GM23248 (cell line): Measurements from ENCODE around the gene JCAD. TPM values are rescaled to one million over a fixed set of nuclear protein-coding genes. Genes with fewer than 3 reads are reported as not detected.

Source experiments
- DNase-seq: peaks from one replicate; pipeline ENCODE4 v3.0.0-alpha.2; 2015
- H2AFZ ChIP-seq: fragments of 200-600 bp; sonication (generic); 2 replicates; pipeline ENCODE4 v1.6.1; 2016; ENCODE audit warnings: antibody characterized with exemption
- H3F3A ChIP-seq: fragments of 200-600 bp; sonication (generic); 2 replicates; pipeline ENCODE4 v1.6.1; 2016; ENCODE audit warnings: mild to moderate bottlenecking, antibody characterized with exemption, mixed run types; ENCODE audit not compliant: insufficient read depth
- H3K27ac ChIP-seq: fragments of 200-600 bp; sonication (generic); 2 replicates; pipeline ENCODE4 v1.5.1; 2016; ENCODE audit warnings: mild to moderate bottlenecking
- H3K27me3 ChIP-seq: fragments of 200-600 bp; sonication (generic); replicated peaks from 2 replicates; pipeline ENCODE4 v1.6.1; 2016; ENCODE audit warnings: mild to moderate bottlenecking; ENCODE audit not compliant: insufficient read depth
- H3K36me3 ChIP-seq: fragments of 200-600 bp; sonication (generic); 2 replicates; pipeline ENCODE4 v1.6.1; 2016; ENCODE audit warnings: low read depth, mild to moderate bottlenecking
- H3K4me1 ChIP-seq: fragments of 200-600 bp; sonication (generic); 2 replicates; pipeline ENCODE4 v1.6.1; 2016; ENCODE audit warnings: mild to moderate bottlenecking; ENCODE audit not compliant: insufficient read depth
- H3K4me2 ChIP-seq: fragments of 200-600 bp; sonication (generic); one replicate; pipeline ENCODE4 v1.6.1; 2016; ENCODE audit warnings: mild to moderate bottlenecking; ENCODE audit not compliant: unreplicated experiment
- H3K4me3 ChIP-seq: fragments of 200-600 bp; sonication (generic); 2 replicates; pipeline ENCODE4 v1.5.1; 2016; ENCODE audit warnings: mild to moderate bottlenecking
- H3K79me2 ChIP-seq: fragments of 200-600 bp; sonication (generic); 2 replicates; pipeline ENCODE4 v1.6.1; 2016; ENCODE audit warnings: mild to moderate bottlenecking; ENCODE audit not compliant: insufficient read depth
- H3K9ac ChIP-seq: fragments of 200-600 bp; sonication (generic); 2 replicates; pipeline ENCODE4 v1.6.1; 2016; ENCODE audit warnings: mild to moderate bottlenecking
- H3K9me2 ChIP-seq: fragments of 200-600 bp; sonication (generic); 2 replicates; pipeline ENCODE4 v1.6.1; 2016; ENCODE audit warnings: mixed run types, mild to moderate bottlenecking, moderate library complexity; ENCODE audit not compliant: insufficient read depth
- H3K9me3 ChIP-seq: fragments of 200-600 bp; sonication (generic); one replicate; pipeline ENCODE4 v1.6.1; 2017; ENCODE audit warnings: low read depth
- H4K20me1 ChIP-seq: fragments of 200-600 bp; sonication (generic); 2 replicates; pipeline ENCODE4 v1.6.0; 2016; ENCODE audit not compliant: insufficient read depth
- EZH2 ChIP-seq: fragments of 200-600 bp; sonication (generic); IDR thresholded peaks from 2 replicates; pipeline ENCODE4 v1.6.1; 2018; ENCODE audit warnings: antibody characterized with exemption, mild to moderate bottlenecking; ENCODE audit not compliant: insufficient read depth, poor library complexity, severe bottlenecking
- EZH2phosphoT487 ChIP-seq: fragments of 200-600 bp; sonication (generic); IDR thresholded peaks from 2 replicates; pipeline ENCODE4 v1.6.1; 2018; ENCODE audit warnings: antibody characterized with exemption, moderate library complexity, mild to moderate bottlenecking, low read depth; ENCODE audit not compliant: insufficient read depth
- WGBS, 2 experiments: methylation state at CpG; one replicate each; pipeline ENCODE4 v1.1.6; 2015 to 2017; ENCODE audit warnings: low lambda C conversion rate in 2 of 2, low coverage in 1 of 2; ENCODE audit errors: missing lambda C conversion rate in 2 of 2; 5-methylcytosine and 5-hydroxymethylcytosine counted together
- in situ Hi-C: fragments of 300-500 bp; cut with MboI; formaldehyde crosslinking; loops from 2 replicates; pipeline ENCODE4 v1.15.0; 2020
- polyA plus RNA-seq: library from polyadenylated mRNA; unstranded; fragments of >200 nt; fragmentation: Nextera tagmentation; extraction: Ambion mirVana; gene quantifications from 2 replicates; pipeline ENCODE4 v1.2.1, GENCODE V29; 2016
- total RNA-seq: library from RNA; depleted of rRNA; stranded (reverse); fragments of >200 nt; shearing (Covaris generic); gene quantifications from 2 replicates; pipeline ENCODE4 v1.2.3, GENCODE V29; 2014

The JCAD gene
- total and polyA plus RNA-seq, 2 experiments from 2014 or later, result 17.1 to 24.3 TPM

- no peak for DNase-seq
- H3K4me1 ChIP-seq, result peaks cover 44% of the 10 kb centered on the region
- peak overlapping the region; percentile 62 for H3K27ac ChIP-seq
- H4K20me1 ChIP-seq, result no peaks in the 10 kb centered on the region
- H3K9me2 ChIP-seq, result no peaks in the 10 kb centered on the region
- H3K4me3 ChIP-seq, result no peak overlapping the region
- H3K9ac ChIP-seq, result no peak overlapping the region; the same call in 1 of the 2 replicates
- 84 to 90% methylated on average over 8 of the region's 8 CpGs for WGBS, 2 experiments
- H3F3A ChIP-seq, result peaks cover 34% of the 10 kb centered on the region
- H3K36me3 ChIP-seq, result no peaks in the 10 kb centered on the region
- no peak overlapping the region for H2AFZ ChIP-seq
- TF ChIP-seq EZH2phosphoT487, result no peak
- TF ChIP-seq EZH2, result no peak
- H3K9me3 ChIP-seq, result no peaks in the 10 kb centered on the region
- in situ Hi-C loops, result no loop called here
- peaks cover 13% of the 10 kb centered on the region for H3K79me2 ChIP-seq
- no peaks in the 10 kb centered on the region for H3K27me3 ChIP-seq
- peak overlapping the region; percentile 30 for H3K4me2 ChIP-seq
Measured at GRCh38 chr10:30062582-30062981, 3.2 kb upstream of the JCAD start.

GRCh38 chr10:30062090-30062489 is 2.7 kb upstream of the JCAD start:
- Histone ChIP-seq H3K4me1 (peaks cover 49% of the 10 kb centered on the region), H3K9ac (no peak overlapping the region), H3K4me3 (no peak overlapping the region), H3K9me3 (no peaks in the 10 kb centered on the region), H3F3A (peaks cover 38% of the 10 kb centered on the region), H3K27me3 (no peaks in the 10 kb centered on the region), H3K27ac (peak overlapping the region; percentile 62), H3K4me2 (peak overlapping the region; percentile 49), H3K9me2 (no peaks in the 10 kb centered on the region), H3K79me2 (peaks cover 18% of the 10 kb centered on the region), H4K20me1 (no peaks in the 10 kb centered on the region), H3K36me3 (no peaks in the 10 kb centered on the region), H2AFZ (peak overlapping the region; percentile 4; the same call in 1 of the 2 replicates)
- WGBS, 2 experiments, result 3 to 4% methylated on average over 1 of the region's 1 CpG
- in situ Hi-C loops, result no loop called here
- peak; percentile 85 for DNase-seq
- TF ChIP-seq EZH2phosphoT487 (no peak), EZH2 (no peak)

- peak overlapping the region; percentile 76 for H3K4me3 ChIP-seq
Measured at GRCh38 chr10:30058570-30059132, 735 bp downstream of the JCAD start.

GRCh38 chr10:30057894-30058556 is 1.4 kb downstream of the JCAD start:
- H3K9me2 ChIP-seq, result no peaks in the 10 kb centered on the region
- TF ChIP-seq EZH2 (no peak), EZH2phosphoT487 (no peak)
- DNase-seq, result no peak

More at GRCh38 chr10:30058570-30059132, 735 bp downstream of the JCAD start:
- Histone ChIP-seq H2AFZ (peak overlapping the region; percentile 57), H3K9me3 (no peaks in the 10 kb centered on the region), H3F3A (peaks cover 63% of the 10 kb centered on the region), H3K9ac (peak overlapping the region; percentile 84), H3K4me2 (peak overlapping the region; percentile 88), H3K9me2 (no peaks in the 10 kb centered on the region), H4K20me1 (no peaks in the 10 kb centered on the region), H3K36me3 (no peaks in the 10 kb centered on the region), H3K27me3 (no peaks in the 10 kb centered on the region), H3K27ac (peak overlapping the region; percentile 56), H3K4me1 (peaks cover 72% of the 10 kb centered on the region), H3K79me2 (peaks cover 37% of the 10 kb centered on the region)
- TF ChIP-seq EZH2phosphoT487, result no peak
- TF ChIP-seq EZH2, result no peak
- in situ Hi-C loops, result no loop called here
- 2 to 4% methylated on average over 20 to 41 of the region's 48 CpGs for WGBS, 2 experiments
- peak; percentile 70 for DNase-seq

More at GRCh38 chr10:30057894-30058556, 1.4 kb downstream of the JCAD start:
- peak overlapping the region; percentile 84 for H3K9ac ChIP-seq
- H2AFZ ChIP-seq, result peak overlapping the region; percentile 57
- in situ Hi-C loops, result no loop called here
- peaks cover 43% of the 10 kb centered on the region for H3K79me2 ChIP-seq
- H3K4me3 ChIP-seq, result peak overlapping the region; percentile 76
- peaks cover 57% of the 10 kb centered on the region for H3F3A ChIP-seq
- H3K27me3 ChIP-seq, result no peaks in the 10 kb centered on the region
- no peaks in the 10 kb centered on the region for H3K9me3 ChIP-seq
- peaks cover 66% of the 10 kb centered on the region for H3K4me1 ChIP-seq
- peak overlapping the region; percentile 88 for H3K4me2 ChIP-seq
- no peaks in the 10 kb centered on the region for H3K36me3 ChIP-seq
- H4K20me1 ChIP-seq, result no peaks in the 10 kb centered on the region
- WGBS, 2 experiments, result 46 to 52% methylated on average over 8 to 13 of the region's 13 CpGs
- H3K27ac ChIP-seq, result peak overlapping the region; percentile 56
